Measurements from ENCODE around the gene KDM3B. TPM values are rescaled to one million over a fixed set of nuclear protein-coding genes. Genes with fewer than 3 reads are reported as not detected.

Gene KDM3B
- total and polyA plus RNA-seq, 9 of the 15 experiments (the other 6 are each of a cell fraction or from before 2014, with no cell fraction given) = 13.8 to 62.8 (median 41.9) TPM

DNA sequence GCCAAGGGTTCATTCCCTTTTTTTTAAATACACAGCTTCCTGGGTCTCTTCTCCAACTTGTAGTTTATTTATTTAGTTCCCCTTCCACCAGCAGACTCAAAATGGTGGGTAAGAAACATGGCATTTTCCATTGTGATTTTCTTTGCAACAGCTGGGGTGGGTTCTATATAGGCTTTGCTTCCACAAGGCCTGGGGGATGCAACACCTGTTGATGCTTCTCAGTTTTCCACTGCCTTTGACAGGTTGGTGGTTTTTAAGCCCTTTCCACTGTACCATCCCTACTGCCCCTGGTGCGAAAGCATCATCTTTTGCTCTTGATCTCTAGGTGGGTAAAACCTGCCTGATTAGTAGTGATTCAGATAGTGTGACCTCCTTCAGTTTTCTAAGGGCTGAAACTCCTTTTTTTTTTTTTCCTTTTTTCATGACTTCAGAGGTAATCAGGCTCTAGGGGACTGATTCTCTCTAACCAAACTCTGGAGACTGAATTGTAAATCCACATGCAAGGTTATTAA lies 8.5 kb downstream of the KDM3B start:
- in situ Hi-C loops (cut with MboI) (no loop called here), intact Hi-C loops (cut with micrococcal nuclease) (no loop called here)
- ATAC-seq (no peak), FAIRE-seq (no peak), DNase-seq (ENCODE audit: extremely low read depth in 1 of 4, low spot score in 3 of 4) (no peak)
- Histone ChIP-seq H3K9ac (ENCODE audit: insufficient read depth in 1 of 2, low read depth in 2 of 2, low read length in 2 of 2) (no peak overlapping the region), H3K27ac (ENCODE audit: extremely low read depth, low read depth, low read length) (no peak overlapping the region), H3K36me3 (ENCODE audit: control insufficient read depth, insufficient read depth, low read length) (peaks cover 12% of the 10 kb centered on the region; the same call in 1 of the 3 replicates), H3K4me3 (no peak overlapping the region), H3K4me1 (replicated peaks in 1 of 2; ENCODE audit: control insufficient read depth in 2 of 2, insufficient read depth in 2 of 2, low read length in 2 of 2) (peaks cover 3 to 7% of the 10 kb centered on the region in 2 experiments; a peak in 3 of 5 replicates), H3K27me3 (ENCODE audit: control insufficient read depth in 2 of 2, insufficient read depth in 2 of 2, low read length in 2 of 2) (no peaks in the 10 kb centered on the region), H2AFZ (ENCODE audit: low read depth, low read length) (no peak overlapping the region), H3K9me1 (ENCODE audit: control insufficient read depth, insufficient read depth, low read length) (no peaks in the 10 kb centered on the region), H3K79me2 (ENCODE audit: control insufficient read depth, insufficient read depth, low read length) (peaks cover 93% of the 10 kb centered on the region), H4K20me1 (replicated peaks; ENCODE audit: control insufficient read depth, insufficient read depth, low read length) (peaks cover 11% of the 10 kb centered on the region; the same call in 1 of the 2 replicates), H3K4me2 (ENCODE audit: insufficient read depth, low read length) (no peak overlapping the region), H3K9me3 (replicated peaks; ENCODE audit: control insufficient read depth, insufficient read depth, low read depth, low read length) (no peaks in the 10 kb centered on the region)
- no TSS peak for BruUV-seq (replicated peaks)
- POLR2A ChIA-PET = interaction anchor here (0.6 to 0.7 kb wide), 2 partner anchors 37 to 80 kb away, joined by 3 read pairs; no protein-coding TSS in a partner anchor
- 93% methylated on average over 1 of the region's 1 CpG for WGBS (ENCODE audit: insufficient coverage, low coverage, missing lambda C conversion rate)
- CTCF ChIA-PET (ENCODE audit: low intra/inter-chr PET ratio) = interaction anchor here (0.7 kb wide), 1 partner anchor 122 kb away, joined by 3 read pairs; no protein-coding TSS in a partner anchor
- TF ChIP-seq ETS2 (tag; IDR thresholded peaks at IDR 0.05; ENCODE audit: borderline replicate concordance, poor library complexity, severe bottlenecking) (no peak), RBM22 (IDR thresholded peaks at IDR 0.05; ENCODE audit: low read depth, low read length, poor library complexity, severe bottlenecking) (no peak), HDAC6 (IDR thresholded peaks at IDR 0.05; ENCODE audit: low read depth, low read length) (no peak), PHB (CRISPR knock-in tag; IDR thresholded peaks at IDR 0.05) (no peak), ZNF561 (CRISPR knock-in tag; conservative IDR thresholded peaks at IDR 0.05) (no peak), C11orf30 (IDR thresholded peaks at IDR 0.05; ENCODE audit: low read depth) (no peak), HLTF (IDR thresholded peaks at IDR 0.05) (no peak), NR0B1 (IDR thresholded peaks at IDR 0.05; ENCODE audit: partially characterized antibody) (no peak), ZNF347 (CRISPR knock-in tag; IDR thresholded peaks at IDR 0.05; ENCODE audit: low read depth) (no peak), ZNF408 (CRISPR knock-in tag; IDR thresholded peaks at IDR 0.05; ENCODE audit: low read depth) (no peak), E2F8 (IDR thresholded peaks at IDR 0.05; ENCODE audit: low read depth, partially characterized antibody) (no peak), SMARCA5 (IDR thresholded peaks at IDR 0.05) (no peak)
- TF ChIP-seq, protein P1, sequence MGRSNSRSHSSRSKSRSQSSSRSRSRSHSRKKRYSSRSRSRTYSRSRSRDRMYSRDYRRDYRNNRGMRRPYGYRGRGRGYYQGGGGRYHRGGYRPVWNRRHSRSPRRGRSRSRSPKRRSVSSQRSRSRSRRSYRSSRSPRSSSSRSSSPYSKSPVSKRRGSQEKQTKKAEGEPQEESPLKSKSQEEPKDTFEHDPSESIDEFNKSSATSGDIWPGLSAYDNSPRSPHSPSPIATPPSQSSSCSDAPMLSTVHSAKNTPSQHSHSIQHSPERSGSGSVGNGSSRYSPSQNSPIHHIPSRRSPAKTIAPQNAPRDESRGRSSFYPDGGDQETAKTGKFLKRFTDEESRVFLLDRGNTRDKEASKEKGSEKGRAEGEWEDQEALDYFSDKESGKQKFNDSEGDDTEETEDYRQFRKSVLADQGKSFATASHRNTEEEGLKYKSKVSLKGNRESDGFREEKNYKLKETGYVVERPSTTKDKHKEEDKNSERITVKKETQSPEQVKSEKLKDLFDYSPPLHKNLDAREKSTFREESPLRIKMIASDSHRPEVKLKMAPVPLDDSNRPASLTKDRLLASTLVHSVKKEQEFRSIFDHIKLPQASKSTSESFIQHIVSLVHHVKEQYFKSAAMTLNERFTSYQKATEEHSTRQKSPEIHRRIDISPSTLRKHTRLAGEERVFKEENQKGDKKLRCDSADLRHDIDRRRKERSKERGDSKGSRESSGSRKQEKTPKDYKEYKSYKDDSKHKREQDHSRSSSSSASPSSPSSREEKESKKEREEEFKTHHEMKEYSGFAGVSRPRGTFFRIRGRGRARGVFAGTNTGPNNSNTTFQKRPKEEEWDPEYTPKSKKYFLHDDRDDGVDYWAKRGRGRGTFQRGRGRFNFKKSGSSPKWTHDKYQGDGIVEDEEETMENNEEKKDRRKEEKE (IDR thresholded peaks at IDR 0.05; ENCODE audit: borderline replicate concordance in 1 of 2, control insufficient read depth in 1 of 2, low read depth in 2 of 2, low read length in 1 of 2) = no peak
- TF ChIP-seq, protein P2, sequence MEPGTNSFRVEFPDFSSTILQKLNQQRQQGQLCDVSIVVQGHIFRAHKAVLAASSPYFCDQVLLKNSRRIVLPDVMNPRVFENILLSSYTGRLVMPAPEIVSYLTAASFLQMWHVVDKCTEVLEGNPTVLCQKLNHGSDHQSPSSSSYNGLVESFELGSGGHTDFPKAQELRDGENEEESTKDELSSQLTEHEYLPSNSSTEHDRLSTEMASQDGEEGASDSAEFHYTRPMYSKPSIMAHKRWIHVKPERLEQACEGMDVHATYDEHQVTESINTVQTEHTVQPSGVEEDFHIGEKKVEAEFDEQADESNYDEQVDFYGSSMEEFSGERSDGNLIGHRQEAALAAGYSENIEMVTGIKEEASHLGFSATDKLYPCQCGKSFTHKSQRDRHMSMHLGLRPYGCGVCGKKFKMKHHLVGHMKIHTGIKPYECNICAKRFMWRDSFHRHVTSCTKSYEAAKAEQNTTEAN (CRISPR knock-in tag; IDR thresholded peaks at IDR 0.05) = no peak
